HG02840 (cell line): Measurements from ENCODE around the gene HEG1.

Experiments used
- ATAC-seq: cut with Tn5 transposase; IDR thresholded peaks from one replicate; pipeline ENCODE4 v1.9.1; 2021; ENCODE audit warnings: mild to moderate bottlenecking, moderate library complexity, moderate number of reproducible peaks; ENCODE audit not compliant: unreplicated experiment, low FRiP score

HEG1 gene

GRCh38 chr3:125023833-125024555, 31.8 kb downstream of the HEG1 start:
- no peak for ATAC-seq

DNA sequence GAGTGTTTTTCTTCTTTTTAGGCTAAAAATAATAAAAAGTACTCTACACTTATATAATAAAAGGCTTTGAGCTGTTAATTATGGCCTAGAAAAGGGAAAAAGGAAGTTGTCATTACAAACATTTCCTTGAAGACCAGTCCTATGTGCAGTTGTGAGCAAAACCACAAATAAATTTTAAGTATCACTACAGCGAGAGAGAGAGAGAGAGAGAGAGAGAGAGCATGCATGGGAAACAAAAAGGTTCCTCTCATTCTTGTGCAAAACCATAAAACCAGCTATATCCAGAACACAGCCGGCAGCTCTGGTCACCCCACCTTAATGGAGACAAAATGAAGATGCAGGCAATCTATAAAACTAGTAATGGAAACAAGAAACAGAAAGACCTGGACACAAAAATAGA, 33.6 kb downstream of the HEG1 start:
- no peak for ATAC-seq

- ATAC-seq: no peak
Measured at GRCh38 chr3:125019271-125019670, 36.5 kb downstream of the HEG1 start.

DNA sequence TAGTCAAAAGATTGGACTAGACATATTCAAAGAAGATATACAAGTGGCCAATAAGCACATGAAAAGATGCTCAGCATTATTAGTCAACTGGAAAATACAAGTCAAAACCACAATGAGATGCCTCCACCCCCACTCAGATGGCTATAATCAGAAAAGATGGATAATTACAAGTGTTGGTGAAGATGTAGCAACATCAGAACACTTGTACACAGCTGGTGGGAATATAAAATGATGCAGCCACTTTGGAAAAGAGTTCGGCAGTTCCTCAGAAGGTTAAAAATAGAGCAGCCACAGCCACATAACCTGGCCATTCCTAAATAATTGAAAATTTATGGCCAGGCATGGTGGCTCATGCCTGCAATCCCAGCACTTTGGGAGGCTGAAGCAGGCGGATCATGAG, 38.4 kb downstream of the HEG1 start:
- no peak for ATAC-seq

GRCh38 chr3:125014570-125015179, 41.1 kb downstream of the HEG1 start:
- ATAC-seq: no peak

DNA sequence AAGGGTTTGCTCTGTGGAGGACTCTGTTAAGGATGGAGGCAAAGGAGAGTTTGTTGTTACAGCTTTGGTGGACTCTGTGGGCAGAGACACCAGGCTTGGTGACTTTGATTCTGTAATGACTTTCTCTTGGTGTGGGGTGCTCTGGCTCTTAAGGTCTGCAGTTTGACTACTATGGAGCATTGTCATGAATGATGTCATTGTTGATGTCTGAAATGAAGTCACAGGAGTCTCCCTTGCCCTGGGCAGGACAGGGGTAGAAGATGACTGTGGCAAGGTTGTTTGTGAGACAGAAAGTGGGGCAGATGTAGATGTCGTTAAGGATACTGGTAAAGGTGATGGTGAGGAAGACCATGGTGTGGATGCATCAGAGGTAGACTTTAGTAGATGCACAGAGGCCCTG, 42.7 kb downstream of the HEG1 start:
- ATAC-seq: no peak

DNA sequence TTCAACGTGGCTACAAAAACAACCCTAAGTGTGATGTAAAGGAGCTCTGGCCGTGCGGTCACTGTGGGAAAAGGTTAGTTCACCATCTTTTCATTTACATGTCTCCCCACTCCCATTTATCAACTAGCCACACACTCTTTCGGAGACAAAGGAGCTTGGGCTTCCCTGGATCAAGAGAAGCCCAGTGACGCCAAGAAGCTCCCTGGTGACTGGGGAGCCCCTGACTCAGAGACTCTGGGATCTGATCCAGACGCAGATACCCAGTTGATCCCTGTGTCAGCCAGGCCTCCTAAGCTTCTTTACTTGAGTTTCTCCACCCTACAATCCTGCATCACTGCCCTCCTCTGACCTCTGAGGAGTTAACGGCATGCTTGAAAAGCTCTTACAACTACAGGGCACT, 43.9 kb downstream of the HEG1 start:
- ATAC-seq: no peak

DNA sequence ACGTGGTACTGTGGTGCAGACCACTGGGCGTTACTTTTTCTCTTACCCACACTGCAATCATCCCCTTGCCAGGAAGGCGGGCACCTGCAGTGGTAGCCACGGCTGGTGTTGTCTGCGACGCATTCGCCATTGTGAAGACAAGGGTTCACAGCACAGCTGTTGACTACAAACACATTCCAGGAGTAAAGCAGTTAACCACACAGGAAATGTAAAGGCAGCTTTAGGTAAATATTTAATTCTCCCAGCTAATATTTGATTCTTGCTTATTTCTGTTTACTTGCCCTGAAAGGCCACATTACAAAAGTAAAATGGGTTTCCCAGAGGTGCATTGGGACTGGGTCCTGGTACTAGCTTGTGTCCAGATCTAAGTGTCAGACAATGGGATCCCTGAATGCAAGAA, 45.4 kb downstream of the HEG1 start:
- ATAC-seq: no peak

GRCh38 chr3:125008766-125009165, 47.0 kb downstream of the HEG1 start:
- no peak for ATAC-seq

- no peak for ATAC-seq
Measured at GRCh38 chr3:125006291-125006731, 49.5 kb downstream of the HEG1 start.

- no peak for ATAC-seq
Measured at GRCh38 chr3:125005676-125006075, 50.1 kb downstream of the HEG1 start.

DNA sequence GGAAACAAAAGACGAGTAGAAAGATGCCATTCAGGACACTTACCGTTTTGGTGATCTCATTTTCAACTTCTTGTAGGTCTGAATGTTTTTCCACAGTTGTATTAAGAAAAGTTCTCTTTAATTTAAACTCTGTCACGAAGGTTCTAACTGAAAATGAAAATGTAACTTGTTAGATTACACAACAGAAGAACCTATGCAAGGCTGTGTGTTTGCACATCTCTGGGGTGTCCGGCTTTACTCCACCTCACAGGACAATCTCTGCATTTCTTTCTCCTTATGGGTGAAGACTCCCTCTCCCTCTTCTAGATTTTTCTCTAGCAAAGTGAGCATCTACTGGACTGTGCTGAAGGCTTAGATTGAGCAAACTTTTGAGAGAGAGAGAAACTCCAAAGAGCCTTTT, 50.6 kb downstream of the HEG1 start:
- no peak for ATAC-seq

DNA sequence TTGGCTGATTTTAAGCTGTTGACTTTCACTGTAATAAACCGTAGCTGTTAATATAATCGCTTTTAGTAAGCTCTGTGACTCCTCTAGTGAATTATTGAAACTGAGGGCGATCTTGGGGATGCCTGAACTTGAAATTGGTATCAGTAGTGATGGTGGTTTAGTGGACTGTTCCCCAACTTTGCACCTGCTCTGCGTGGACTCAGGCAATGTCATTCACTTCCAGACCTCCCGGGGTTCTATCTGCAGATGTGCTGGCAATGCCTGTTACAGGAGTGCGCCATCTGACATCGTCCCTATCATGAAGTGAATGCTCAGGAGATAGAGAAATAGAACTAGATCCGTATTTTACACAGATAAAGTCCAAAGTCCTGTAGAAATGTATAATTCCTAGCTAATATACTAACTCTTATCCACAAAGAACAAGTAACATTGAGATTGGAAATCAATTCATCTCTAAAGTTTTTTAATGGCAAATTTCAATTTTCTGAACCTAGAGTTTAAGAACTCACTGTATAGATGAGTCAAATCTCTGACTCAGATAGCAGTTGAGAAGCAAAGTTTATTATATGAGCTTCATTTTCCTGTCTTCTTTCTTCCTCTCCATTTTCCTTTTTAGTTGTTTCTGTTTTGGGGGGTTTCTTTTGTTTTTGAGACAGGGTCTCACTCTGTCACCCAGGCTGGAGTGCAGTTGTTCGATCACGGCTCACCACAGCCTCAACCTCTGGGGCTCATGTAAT, 51.8 kb downstream of the HEG1 start:
- no peak for ATAC-seq

DNA sequence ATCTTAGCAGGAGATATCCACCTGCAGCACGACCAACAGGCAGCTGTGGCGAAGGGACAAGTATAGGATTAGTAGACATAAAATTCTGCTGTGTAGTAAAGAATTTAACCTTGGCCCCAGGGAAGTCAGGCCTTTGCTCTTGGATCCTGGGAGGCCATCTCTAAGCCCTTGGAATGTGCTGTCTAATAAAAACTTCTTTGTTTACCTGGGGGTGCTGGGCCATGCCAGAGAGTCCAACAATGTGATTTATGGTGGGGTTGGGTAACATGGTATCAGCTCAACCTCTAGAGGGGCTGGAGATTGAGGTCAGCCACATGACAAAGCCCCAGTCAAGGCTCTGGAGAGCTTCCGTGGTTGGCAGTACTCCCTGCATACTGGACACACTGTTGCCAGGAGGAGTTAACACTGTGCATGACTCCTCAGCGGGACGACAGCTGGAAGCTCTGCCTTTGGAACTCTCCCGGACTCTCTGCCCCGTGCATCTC, 52.4 kb downstream of the HEG1 start:
- ATAC-seq: no peak

- ATAC-seq: no peak
Measured at GRCh38 chr3:125002414-125003368, 53.1 kb downstream of the HEG1 start.

GRCh38 chr3:125001557-125002413, 54.0 kb downstream of the HEG1 start:
- ATAC-seq: no peak

GRCh38 chr3:125000661-125001060, 55.1 kb downstream of the HEG1 start:
- no peak for ATAC-seq

GRCh38 chr3:124999897-125000435, 55.8 kb downstream of the HEG1 start:
- ATAC-seq: no peak

DNA sequence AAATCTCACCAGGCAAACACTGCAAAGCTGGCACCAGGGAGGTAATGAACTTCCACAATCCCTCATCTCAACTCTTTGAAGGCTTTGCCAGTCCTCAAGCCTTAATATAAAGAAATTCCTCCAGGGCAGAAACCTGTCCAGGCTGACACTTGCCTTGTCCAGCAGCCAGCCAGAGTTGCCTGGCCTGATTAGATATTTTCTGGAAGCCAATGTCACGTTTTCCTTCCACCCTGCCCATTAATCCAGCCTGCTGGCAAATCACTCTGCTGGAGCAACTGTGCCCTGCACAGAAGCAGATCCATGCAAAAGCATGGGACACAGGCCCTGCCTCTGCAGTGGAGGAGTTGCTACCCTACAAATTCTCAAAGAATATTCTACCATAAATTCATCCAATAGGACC, 56.5 kb downstream of the HEG1 start:
- ATAC-seq: no peak
